Measurements from ENCODE around the gene STBD1. TPM values are rescaled to one million over a fixed set of nuclear protein-coding genes. Genes with fewer than 3 reads are reported as not detected.
A peak's percentile ranks its signal among the peaks of the same experiment; 100 is the strongest.
"Not testable (repeated sequence)": the region's sequence is repeated elsewhere in the genome, so short reads cannot be mapped to it uniquely, and the experiment has no call there.

STBD1 gene
- total RNA-seq, 1 donor from 2014 or later = 2.9 TPM

- no peak for ATAC-seq
Measured at GRCh38 chr4:76325072-76325471, 18.5 kb downstream of the STBD1 start.

- ATAC-seq = no peak
Measured at GRCh38 chr4:76326515-76326914, 20.0 kb downstream of the STBD1 start.

GRCh38 chr4:76334885-76335284, 28.4 kb downstream of the STBD1 start:
- no peak for ATAC-seq

- no peak for ATAC-seq
Measured at GRCh38 chr4:76339364-76339763, 32.8 kb downstream of the STBD1 start.

- ATAC-seq = peak; percentile 41
Measured at GRCh38 chr4:76341063-76341462, 34.5 kb downstream of the STBD1 start.

- ATAC-seq = no peak
Measured at GRCh38 chr4:76342191-76342590, 35.7 kb downstream of the STBD1 start.

- ATAC-seq = no peak
Measured at GRCh38 chr4:76342803-76343202, 36.3 kb downstream of the STBD1 start.

- no peak for ATAC-seq
Measured at GRCh38 chr4:76354517-76355473, 48.3 kb downstream of the STBD1 start.

- no peak for ATAC-seq
Measured at GRCh38 chr4:76357981-76358380, 51.4 kb downstream of the STBD1 start.

GRCh38 chr4:76359881-76360466, 53.4 kb downstream of the STBD1 start:
- ATAC-seq = not testable (repeated sequence)

Other genes starting within 250 kb of the STBD1 start
- not detected for gene ART3, start 232.0 kb upstream of the STBD1 start, total RNA-seq
- 31.7 TPM for gene NUP54, start 158.3 kb upstream of the STBD1 start, total RNA-seq
- gene SCARB2, start 92.9 kb upstream of the STBD1 start, total RNA-seq = 70.0 TPM
- 0.20 TPM for gene FAM47E, start 55.0 kb upstream of the STBD1 start, total RNA-seq
- gene CCDC158, start 114.4 kb downstream of the STBD1 start, total RNA-seq = not detected
- 20.7 TPM for gene SHROOM3, start 128.5 kb downstream of the STBD1 start, total RNA-seq